Right lobe of liver (tissue), 4 donors: ENCODE data around the gene MEI1.

Experiments used
- CTCF ChIP-seq, 4 donors: fragments of 200-600 bp in 3 of 4; fragments of 450-650 bp in 1 of 4; IDR thresholded peaks; one replicate each; pipeline versions ENCODE4 v1.5.1 to v1.8.0; 2016 to 2022; ENCODE audit warnings: antibody characterized with exemption in 4 of 4, mild to moderate bottlenecking in 2 of 4
- POLR2A ChIP-seq: fragments of 450-650 bp; IDR thresholded peaks from one replicate; pipeline ENCODE4 v1.6.1; 2017; ENCODE audit warnings: antibody characterized with exemption, mild to moderate bottlenecking
- donor health status: DM: no; HTN: no; CAD: no.
- donor health status: DM: no; HTN: no; CAD: no.
- donor health status: DM: no; HTN: yes; CAD: no.

- TF ChIP-seq CTCF (IDR thresholded peaks at IDR 0.05) = no peak
- TF ChIP-seq POLR2A = no peak
Measured at GRCh38 chr22:41684194-41684593, 15.1 kb upstream of the MEI1 start.
